ENCODE results near the gene FOXO6.

FOXO6 gene

GRCh38 chr1:41419584-41420295 is 58.5 kb downstream of the FOXO6 start:
- in situ Hi-C loops (cut with HindIII; ENCODE audit: low sequenced_read_pairs), result loop anchor here (5.0 kb wide), 2 partner anchors 87 to 137 kb away; no protein-coding TSS in a partner anchor

- in situ Hi-C loops (cut with HindIII; ENCODE audit: low sequenced_read_pairs), result no loop called here
These were observed 59.1 kb downstream of the FOXO6 start for GRCh38 chr1:41420351-41420750.

DNA sequence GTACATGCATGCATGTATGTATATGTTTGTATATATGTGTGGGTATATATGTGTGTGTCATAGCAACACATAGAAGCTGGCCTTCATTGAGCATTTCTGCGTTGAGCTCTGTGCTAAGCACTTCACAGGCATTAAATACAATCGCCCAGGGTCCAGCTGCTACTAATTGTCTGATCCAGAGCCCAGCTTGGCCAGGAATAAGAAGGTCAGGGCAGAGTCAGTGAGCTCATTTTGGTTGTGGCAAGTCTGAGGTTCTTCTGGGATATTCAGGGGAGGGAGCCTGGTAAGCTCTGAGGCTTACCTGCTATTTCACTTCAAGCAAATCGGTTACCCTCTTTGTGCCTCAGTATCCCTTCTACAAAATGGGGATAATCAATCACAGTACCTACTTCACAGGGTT is 59.6 kb downstream of the FOXO6 start:
- in situ Hi-C loops (cut with HindIII; ENCODE audit: low sequenced_read_pairs), result no loop called here

- in situ Hi-C loops (cut with HindIII; ENCODE audit: low sequenced_read_pairs), result no loop called here
These were observed 61.1 kb downstream of the FOXO6 start for GRCh38 chr1:41422306-41422705.

DNA sequence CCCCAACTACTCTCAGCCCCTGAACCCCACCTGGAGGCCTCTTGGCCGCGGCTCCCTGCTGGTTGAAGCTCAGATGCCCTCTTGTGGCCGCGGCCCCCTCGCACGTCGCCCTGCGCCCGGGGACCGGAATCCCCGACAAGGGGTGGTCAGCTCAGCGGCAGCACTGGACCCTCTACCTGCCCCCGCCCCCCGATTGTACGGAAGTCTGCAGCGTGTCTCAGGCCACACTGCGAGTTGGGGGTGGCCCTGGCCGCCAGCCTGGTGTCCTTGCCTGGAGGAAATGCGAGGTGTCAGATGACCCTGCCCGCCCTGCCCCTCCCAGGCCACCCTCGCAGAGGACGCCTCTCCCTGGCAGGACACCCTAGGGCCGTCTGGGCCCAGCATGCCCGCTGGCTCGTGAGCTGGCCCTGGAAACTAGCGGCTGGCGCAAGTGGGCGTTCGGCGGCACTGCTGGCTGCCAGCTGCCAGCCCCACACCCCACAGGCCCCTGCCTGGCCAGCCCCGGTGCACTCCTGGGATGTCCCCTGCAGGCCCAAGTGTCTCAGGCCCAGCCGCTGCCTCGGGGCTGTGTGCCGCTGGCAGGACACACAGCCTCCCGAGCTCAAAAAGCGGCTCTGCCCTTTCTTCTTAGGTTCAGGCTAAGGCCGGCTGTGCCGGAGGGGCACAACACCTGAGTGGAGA is 62.4 kb downstream of the FOXO6 start:
- in situ Hi-C loops (cut with HindIII; ENCODE audit: low sequenced_read_pairs), result no loop called here

DNA sequence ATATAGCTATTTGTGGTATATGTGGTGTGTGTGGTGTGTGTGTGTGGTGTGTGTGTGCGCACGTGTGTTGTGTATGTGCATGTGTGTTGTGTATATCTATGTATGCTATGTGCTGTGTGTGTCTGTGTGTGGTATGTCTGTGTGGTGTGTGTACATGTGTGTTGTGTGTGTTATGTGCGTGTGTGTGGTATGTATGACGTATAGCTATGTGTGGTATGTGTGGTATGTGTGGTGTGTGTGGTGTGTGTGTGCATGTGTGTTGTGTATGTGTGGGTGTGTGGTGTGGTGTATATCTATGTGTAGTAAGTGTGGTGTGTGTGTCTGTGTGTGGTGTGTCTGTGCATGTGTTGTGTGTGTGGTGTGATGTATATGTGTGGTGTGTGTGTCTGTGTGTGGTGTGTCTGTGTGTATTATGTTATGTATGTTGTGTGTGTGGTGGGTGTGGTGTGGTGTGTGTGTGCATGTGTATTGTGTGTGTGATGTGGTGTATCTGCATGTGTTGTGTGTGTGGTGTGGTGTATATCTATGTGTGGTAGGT is 63.4 kb downstream of the FOXO6 start:
- in situ Hi-C loops (cut with HindIII; ENCODE audit: low sequenced_read_pairs), result no loop called here

DNA sequence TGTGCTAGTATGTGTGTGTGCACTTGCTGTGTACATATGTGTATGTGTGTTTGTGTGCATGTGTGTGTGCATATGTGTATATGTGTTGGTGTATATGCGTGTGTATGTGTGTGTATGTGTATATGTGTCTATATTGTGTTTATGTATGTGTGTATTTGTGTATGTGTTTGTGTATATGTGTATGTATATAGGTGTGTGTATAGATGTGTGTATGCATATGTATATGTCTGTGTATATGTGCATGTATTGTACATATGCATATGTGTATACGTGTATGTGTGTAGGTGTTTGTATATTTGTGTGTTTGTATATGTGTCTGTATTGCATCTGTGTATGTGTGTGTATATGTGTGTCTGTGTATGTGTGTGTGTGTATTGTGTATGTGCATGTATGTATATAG is 64.1 kb downstream of the FOXO6 start:
- in situ Hi-C loops (cut with HindIII; ENCODE audit: low sequenced_read_pairs), result no loop called here

DNA sequence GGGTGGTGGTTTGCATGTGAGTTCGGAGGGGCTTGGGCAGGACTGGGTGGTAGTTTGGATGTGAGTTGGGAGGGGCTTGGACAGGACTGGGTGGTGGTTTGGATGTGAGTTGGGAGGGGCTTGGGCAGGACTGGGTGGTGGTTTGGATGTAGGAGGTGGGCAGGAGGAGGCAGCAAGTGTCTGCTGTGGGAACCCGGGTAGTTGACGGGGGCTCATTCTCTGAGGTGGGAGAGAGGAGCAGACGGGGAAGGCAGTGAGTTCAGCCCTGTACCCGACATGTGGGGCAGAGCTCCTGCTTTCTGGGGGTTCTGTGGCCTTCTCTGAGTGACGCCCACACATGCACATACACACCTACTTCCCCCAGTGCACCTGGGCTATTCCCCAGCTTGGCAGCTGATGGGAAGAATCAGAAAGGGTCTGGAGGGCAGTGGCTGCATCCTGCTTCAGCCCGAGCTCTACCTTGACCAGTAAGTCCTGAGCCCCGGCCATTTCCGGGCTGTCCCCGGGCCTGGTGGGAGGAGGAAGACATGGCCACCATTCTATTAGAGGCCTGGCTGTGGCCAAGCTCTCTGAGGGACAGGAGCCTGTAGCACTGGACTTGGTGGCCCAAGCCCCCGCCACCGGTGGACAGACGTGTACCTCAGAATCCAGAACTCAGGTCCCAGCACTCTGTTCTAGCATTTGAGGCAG is 65.1 kb downstream of the FOXO6 start:
- in situ Hi-C loops (cut with HindIII; ENCODE audit: low sequenced_read_pairs), result no loop called here

DNA sequence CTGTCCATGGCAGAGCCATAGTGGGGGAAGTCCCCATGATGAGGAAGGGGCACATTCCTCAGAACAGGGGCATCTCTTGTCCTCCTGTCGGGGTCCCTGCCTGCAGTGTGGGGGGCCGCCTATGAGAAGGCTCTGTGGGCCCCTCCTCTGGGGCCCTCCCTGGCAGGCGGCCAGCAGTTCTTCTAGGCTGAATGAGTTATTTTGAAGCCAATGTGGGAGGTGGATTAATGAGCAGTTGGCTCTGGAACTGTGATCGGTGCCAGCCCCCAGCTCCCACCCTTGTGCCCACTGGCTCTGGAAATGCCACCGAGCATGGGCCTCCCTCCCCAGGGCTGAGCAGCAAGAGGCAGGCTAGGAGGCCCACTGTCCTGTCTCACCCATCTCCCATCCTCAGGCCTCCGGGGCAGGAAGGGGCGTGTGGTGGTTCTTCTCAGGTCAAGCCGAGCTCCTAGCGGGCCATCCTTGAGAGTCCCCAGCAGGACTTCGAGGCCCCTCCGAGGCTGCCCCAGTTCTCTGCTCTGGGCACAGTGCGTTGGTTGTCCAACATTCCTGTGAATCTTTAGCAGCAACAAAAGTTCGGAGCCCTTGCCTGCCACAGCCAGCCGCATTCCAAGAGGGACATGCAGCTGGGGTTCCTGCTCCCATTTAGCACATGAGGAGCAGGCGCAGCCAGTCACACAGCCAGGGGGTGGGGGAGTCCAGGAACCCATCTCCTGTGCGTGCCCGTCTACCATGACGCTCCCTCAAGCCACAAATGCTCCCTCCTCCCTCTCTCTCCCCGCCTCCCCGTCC is 66.1 kb downstream of the FOXO6 start:
- in situ Hi-C loops (cut with HindIII; ENCODE audit: low sequenced_read_pairs), result no loop called here

DNA sequence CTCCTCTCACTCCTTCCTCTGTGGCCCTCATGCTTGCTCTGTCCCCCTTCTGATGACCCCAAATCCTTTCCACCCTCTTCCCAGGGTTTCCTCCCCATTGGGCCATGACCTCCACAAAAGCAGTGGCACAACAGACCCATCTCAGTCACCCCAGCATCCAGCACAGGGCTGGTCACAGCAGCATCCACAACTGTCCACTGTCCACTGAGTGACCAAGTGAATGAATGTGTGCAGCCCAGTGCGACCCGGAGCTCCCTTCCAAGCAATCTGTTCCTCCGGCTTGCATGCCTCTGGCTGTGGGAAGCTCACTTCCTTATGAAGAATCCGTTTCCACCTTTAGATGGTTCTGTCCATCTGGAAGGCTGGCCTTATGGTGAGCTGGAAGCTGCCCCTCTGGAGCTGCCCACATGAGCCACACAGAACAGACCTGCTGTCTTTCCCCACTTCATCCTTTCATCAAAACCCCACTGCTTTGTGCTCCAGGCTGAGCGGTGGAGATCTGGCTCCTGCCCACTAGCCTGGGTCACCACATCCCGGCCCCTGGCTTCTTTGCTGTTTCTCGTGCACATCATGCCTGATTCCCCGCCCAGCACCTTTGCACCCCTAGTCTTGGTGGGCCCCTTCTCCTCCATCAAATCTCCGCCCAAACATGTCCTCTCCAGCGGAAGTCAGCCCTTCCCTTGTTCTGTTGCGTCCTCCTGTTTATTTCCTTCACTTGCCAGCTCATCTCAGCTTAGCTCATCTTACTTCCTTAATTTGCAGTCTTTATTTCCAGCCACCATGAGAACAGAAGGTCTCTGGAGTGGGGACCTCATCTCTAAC is 66.9 kb downstream of the FOXO6 start:
- in situ Hi-C loops (cut with HindIII; ENCODE audit: low sequenced_read_pairs), result no loop called here

DNA sequence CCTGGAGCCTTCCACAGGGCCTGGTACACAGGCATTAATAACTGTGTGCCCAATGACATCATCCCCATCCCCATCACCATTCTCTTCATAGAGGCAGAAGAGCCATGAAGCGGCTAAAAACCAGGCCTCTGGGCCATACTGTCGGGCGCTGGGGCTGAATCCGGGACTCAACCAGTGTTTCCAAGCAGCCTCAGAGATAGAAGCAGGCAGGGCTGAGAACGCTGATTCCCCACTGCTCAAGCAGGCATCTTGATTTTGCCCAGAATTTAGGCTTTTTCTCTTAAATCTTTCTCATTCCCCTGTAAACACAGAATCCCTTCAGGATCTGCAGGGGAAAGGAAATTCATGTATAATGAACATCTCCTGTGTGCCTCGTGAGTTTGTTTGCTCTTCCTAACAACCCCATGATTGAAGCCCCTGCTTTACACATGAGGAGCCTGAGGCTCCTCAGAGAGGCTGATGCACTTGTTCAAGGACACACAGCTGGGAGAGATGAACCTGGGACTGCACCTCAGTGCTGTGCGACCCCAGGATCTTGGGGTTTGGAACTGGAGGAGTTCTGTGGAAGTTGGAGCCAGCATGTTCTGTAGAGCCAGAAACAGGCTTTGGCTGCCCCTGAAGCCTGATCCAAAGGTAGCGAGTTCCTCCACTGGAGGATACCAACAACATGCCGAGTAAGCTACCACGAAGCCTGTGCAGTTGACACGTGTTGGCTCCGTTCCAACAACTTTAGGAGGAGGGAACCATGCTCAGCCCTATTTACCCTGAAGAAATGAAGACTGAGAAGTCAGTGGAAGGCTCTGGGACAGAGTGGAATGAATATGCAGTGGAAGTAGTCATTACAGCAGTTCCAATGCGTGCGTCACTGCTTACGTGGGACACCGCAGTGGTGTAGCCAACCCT is 67.8 kb downstream of the FOXO6 start:
- in situ Hi-C loops (cut with HindIII; ENCODE audit: low sequenced_read_pairs), result no loop called here

DNA sequence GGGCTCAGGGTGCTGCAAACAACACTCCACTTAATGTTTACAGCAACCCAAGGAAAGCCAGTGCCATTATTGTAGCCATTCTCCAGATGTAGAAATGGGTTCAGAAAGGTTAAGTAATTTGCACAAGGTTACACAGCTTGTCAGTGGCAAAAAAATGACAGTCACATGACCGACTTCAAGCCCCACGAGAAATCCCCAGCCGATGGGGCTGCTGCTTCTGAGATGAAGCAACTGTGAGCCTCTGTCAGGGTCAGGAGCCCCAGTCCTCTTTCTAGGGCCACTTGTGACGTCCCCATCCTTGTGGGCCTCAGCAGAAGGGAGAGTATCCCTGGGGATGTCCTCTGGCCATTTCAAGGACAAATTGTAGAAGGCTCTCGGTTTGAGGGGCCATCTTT is 68.4 kb downstream of the FOXO6 start:
- in situ Hi-C loops (cut with HindIII; ENCODE audit: low sequenced_read_pairs), result no loop called here

- in situ Hi-C loops (cut with HindIII; ENCODE audit: low sequenced_read_pairs), result no loop called here
These were observed 68.8 kb downstream of the FOXO6 start for GRCh38 chr1:41430069-41430468.

- in situ Hi-C loops (cut with HindIII; ENCODE audit: low sequenced_read_pairs), result no loop called here
These were observed 69.3 kb downstream of the FOXO6 start for GRCh38 chr1:41430582-41430981.

GRCh38 chr1:41431490-41432350 is 70.5 kb downstream of the FOXO6 start:
- in situ Hi-C loops (cut with HindIII; ENCODE audit: low sequenced_read_pairs), result no loop called here
